Mononuclear cell (primary cell): ENCODE measurements around the gene SERINC5. TPM values are rescaled to one million over a fixed set of nuclear protein-coding genes. Genes with fewer than 3 reads are reported as not detected.
"Not testable (repeated sequence)": the region's sequence is repeated elsewhere in the genome, so short reads cannot be mapped to it uniquely, and the experiment has no call there.

Experiments
- H3K27me3 ChIP-seq: 2 replicates; pipeline ENCODE4 v1.6.0; 2011; ENCODE audit warnings: low read length, control low read depth; ENCODE audit not compliant: insufficient read depth
- H3K4me1 ChIP-seq: 2 replicates; pipeline ENCODE4 v1.5.1; 2011; ENCODE audit warnings: mild to moderate bottlenecking, low read length, control low read depth; ENCODE audit not compliant: insufficient read depth
- H3K4me3 ChIP-seq: 2 replicates; pipeline ENCODE4 v1.5.1; 2011; ENCODE audit warnings: mild to moderate bottlenecking, low read length, moderate library complexity
- H3K9me3 ChIP-seq: 2 replicates; pipeline ENCODE4 v1.5.1; 2011; ENCODE audit warnings: low read depth, mild to moderate bottlenecking, control low read depth, low read length
- total RNA-seq: library from RNA; depleted of rRNA; stranded (reverse); fragments of >200 nt; gene quantifications from one replicate; pipeline ENCODE4 v1.2.3, GENCODE V29; 2012

Gene SERINC5
- total RNA-seq, 1 donor = 70.2 TPM

DNA sequence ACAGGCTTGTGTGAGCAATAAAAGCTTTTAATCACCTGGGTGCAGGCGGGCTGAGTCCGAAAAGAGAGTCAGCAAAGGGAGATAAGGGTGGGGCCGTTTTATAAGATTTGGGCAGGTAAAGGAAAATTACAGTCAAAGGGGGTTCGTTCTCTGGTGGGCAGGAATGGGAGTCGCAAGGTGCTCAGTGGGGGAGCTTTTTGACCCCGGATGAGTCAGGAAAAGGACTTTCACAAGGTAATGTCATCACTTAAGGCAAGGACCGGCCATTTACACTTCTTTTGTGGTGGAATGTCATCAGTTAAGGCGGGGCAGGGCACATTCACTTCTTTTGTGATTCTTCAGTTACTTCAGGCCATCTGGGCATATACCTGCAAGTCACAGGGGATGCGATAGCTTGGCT lies 70.3 kb downstream of the SERINC5 start:
- H3K4me1 ChIP-seq = peaks cover 80% of the 10 kb centered on the region
- not testable (repeated sequence) for H3K9me3 ChIP-seq, H3K27me3 ChIP-seq, H3K4me3 ChIP-seq

DNA sequence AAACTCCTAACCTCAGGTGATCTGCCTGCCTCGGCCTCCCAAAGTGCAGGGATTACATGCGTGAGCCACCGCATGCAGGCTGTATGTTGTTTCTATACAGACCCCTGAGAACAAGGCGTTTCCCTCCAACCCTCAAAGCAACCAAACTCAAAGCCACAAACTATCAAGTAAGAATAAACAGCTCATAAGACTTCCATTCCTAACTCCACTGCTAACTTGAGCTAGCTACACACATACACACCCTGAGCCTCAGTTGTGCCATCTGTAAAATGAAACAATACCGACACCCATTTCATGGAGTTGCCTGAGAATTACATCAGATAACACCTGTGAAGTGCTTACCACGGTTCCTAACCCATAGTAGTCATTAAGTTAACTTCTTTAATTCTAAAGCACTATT lies 70.8 kb downstream of the SERINC5 start:
- Histone ChIP-seq H3K27me3 (no peaks in the 10 kb centered on the region), H3K4me3 (no peak overlapping the region)

DNA sequence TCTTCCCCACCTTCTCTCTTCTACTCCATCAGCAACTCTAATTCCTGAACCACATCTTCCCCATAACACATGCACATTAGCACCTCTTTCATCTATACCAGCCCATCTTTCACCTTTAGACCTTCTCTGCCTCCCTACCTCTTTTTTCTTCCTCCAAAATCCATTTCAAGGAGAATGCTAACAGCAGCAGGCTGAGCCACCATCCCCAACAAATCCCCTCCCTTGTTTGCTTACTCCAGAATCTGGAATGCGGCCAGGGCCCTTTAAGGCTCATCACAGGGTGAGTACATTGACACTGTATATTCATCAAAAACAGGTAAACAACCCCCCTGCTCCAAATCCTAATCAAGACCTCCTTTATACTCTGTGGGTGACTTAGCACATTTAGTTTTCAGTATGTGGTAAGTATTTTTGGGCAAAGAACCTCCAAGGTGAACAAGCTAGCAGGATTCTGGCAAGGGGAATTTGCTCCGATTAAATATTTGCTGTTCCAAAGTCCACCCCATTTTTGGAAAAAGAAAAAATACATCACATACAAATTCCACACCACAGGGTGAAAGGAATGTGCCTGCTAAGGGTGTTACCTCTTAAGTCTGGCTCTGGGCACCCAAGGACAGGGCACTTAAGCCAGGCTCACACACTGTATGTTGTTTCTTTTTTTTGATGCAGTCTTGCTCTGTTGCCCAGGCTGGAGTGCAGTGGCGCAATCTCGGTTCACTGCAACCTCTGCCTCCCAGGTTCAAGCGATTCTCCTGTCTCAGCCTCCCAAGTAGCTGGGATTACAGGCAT lies 71.4 kb downstream of the SERINC5 start:
- Histone ChIP-seq H3K4me1 (peaks cover 74% of the 10 kb centered on the region), H3K27me3 (no peaks in the 10 kb centered on the region), H3K4me3 (no peak overlapping the region), H3K9me3 (no peaks in the 10 kb centered on the region)

More for the DNA sequence above, 70.8 kb downstream of the SERINC5 start:
- Histone ChIP-seq H3K4me1 (peaks cover 79% of the 10 kb centered on the region), H3K9me3 (no peaks in the 10 kb centered on the region)

GRCh38 chr5:80183728-80184234 lies 72.1 kb downstream of the SERINC5 start:
- peaks cover 74% of the 10 kb centered on the region for H3K4me1 ChIP-seq

GRCh38 chr5:80182809-80183580 lies 72.9 kb downstream of the SERINC5 start:
- peaks cover 74% of the 10 kb centered on the region for H3K4me1 ChIP-seq
- H3K9me3 ChIP-seq = no peaks in the 10 kb centered on the region
- H3K27me3 ChIP-seq = no peaks in the 10 kb centered on the region
- no peak overlapping the region for H3K4me3 ChIP-seq

More at GRCh38 chr5:80183728-80184234, 72.1 kb downstream of the SERINC5 start:
- not testable (repeated sequence) for H3K9me3 ChIP-seq, H3K27me3 ChIP-seq, H3K4me3 ChIP-seq

- Histone ChIP-seq H3K9me3 (no peaks in the 10 kb centered on the region), H3K4me1 (peaks cover 61% of the 10 kb centered on the region), H3K4me3 (no peak overlapping the region), H3K27me3 (no peaks in the 10 kb centered on the region)
These were observed 74.1 kb downstream of the SERINC5 start for GRCh38 chr5:80181618-80182211.

- Histone ChIP-seq H3K4me3 (no peak overlapping the region), H3K4me1 (peaks cover 23% of the 10 kb centered on the region), H3K27me3 (no peaks in the 10 kb centered on the region), H3K9me3 (no peaks in the 10 kb centered on the region)
These were observed 78.6 kb downstream of the SERINC5 start for GRCh38 chr5:80177236-80177635.

- Histone ChIP-seq H3K4me3 (no peak overlapping the region), H3K9me3 (no peaks in the 10 kb centered on the region), H3K4me1 (peaks cover 4% of the 10 kb centered on the region), H3K27me3 (no peaks in the 10 kb centered on the region)
These were observed 80.5 kb downstream of the SERINC5 start for GRCh38 chr5:80175337-80175736.

DNA sequence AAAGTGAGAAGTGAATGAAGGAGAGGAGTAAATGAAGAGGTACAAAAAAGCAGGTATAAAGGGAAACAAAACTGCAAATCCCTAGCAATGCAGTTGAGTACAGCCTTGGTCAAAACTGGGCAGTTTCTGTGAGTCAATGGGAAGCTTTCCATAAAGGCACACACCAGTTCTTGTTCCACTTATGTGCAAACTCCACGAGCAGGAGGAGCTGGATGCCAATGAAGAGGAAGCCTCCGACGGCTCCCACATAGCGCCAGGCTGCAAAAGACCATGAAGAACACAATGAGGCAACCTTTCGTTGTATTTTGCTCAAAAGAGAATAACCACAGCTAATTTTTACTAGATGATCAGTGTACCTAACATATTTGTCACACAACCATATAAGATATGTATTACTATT lies 81.1 kb downstream of the SERINC5 start:
- no peaks in the 10 kb centered on the region for H3K9me3 ChIP-seq
- H3K27me3 ChIP-seq = no peaks in the 10 kb centered on the region
- H3K4me3 ChIP-seq = no peak overlapping the region
- H3K4me1 ChIP-seq = peaks cover 3% of the 10 kb centered on the region

GRCh38 chr5:80172067-80172695 lies 83.7 kb downstream of the SERINC5 start:
- Histone ChIP-seq H3K9me3 (no peaks in the 10 kb centered on the region), H3K27me3 (no peaks in the 10 kb centered on the region), H3K4me3 (no peak overlapping the region), H3K4me1 (peaks cover 3% of the 10 kb centered on the region)

DNA sequence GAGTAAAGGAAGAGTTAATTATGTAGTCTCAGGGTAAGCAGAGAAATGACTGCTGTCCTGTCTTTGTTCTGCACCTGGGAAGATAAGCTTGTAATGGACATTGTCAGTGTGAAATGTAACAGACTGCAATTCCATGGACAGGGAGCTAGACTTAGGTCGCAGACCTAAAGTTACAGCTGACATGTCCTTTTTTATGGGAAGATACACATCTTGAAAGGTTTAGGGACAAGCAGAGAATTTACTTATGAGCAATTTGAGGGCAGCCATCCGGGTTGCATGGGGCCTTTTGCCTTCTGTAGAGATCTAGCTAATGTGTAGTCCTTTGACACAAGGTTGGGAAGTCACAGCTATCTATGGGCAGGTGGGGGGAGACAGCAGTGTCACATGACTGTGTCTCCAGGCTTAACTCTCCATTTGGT lies 85.7 kb downstream of the SERINC5 start:
- H3K27me3 ChIP-seq = no peaks in the 10 kb centered on the region
- no peaks in the 10 kb centered on the region for H3K9me3 ChIP-seq
- peaks cover 7% of the 10 kb centered on the region for H3K4me1 ChIP-seq
- no peak overlapping the region for H3K4me3 ChIP-seq

- H3K9me3 ChIP-seq = no peaks in the 10 kb centered on the region
- no peak overlapping the region for H3K4me3 ChIP-seq
- H3K4me1 ChIP-seq = peaks cover 7% of the 10 kb centered on the region
- H3K27me3 ChIP-seq = no peaks in the 10 kb centered on the region
These were observed 87.3 kb downstream of the SERINC5 start for GRCh38 chr5:80168388-80169028.

- no peaks in the 10 kb centered on the region for H3K27me3 ChIP-seq
These were observed 90.4 kb downstream of the SERINC5 start for GRCh38 chr5:80165452-80165851.

GRCh38 chr5:80161165-80161564 lies 94.7 kb downstream of the SERINC5 start:
- H3K27me3 ChIP-seq = no peaks in the 10 kb centered on the region
- H3K9me3 ChIP-seq = no peaks in the 10 kb centered on the region
- peaks cover 4% of the 10 kb centered on the region for H3K4me1 ChIP-seq
- H3K4me3 ChIP-seq = no peak overlapping the region

More at GRCh38 chr5:80165452-80165851, 90.4 kb downstream of the SERINC5 start:
- Histone ChIP-seq H3K4me3 (no peak overlapping the region), H3K4me1 (peaks cover 4% of the 10 kb centered on the region), H3K9me3 (no peaks in the 10 kb centered on the region)
